ENCODE results near the gene KLF16.
A peak's percentile ranks its signal among the peaks of the same experiment; 100 is the strongest.

- TF ChIP-seq GABPB1 (CRISPR knock-in tag; IDR thresholded peaks at IDR 0.05) = no peak
- no peak for TF ChIP-seq CTCF (IDR thresholded peaks at IDR 0.05 in 2 of 3, conservative IDR thresholded peaks at IDR 0.05 in 1 of 3; ENCODE audit: insufficient read depth in 2 of 3, low read depth in 1 of 3, low read length in 3 of 3)
- TF ChIP-seq NR2C1 (IDR thresholded peaks at IDR 0.05) = peak; percentile 52; the same call in 1 of the 2 replicates
- TF ChIP-seq NR2C1 (tag; IDR thresholded peaks at IDR 0.05) = peak; percentile 70
- peak; percentile 95 for TF ChIP-seq EGR1 (conservative IDR thresholded peaks at IDR 0.05)
- no peak for TF ChIP-seq TFE3 (CRISPR knock-in tag; IDR thresholded peaks at IDR 0.05)
- TF ChIP-seq EP300 (IDR thresholded peaks at IDR 0.05; ENCODE audit: low read length) = 0 out of 2 replicates have a peak, but pooled peaks have one; percentile 14
Observed at GRCh38 chr19:1856698-1857603, 6.4 kb downstream of the KLF16 start.
